GM19467 (cell line): ENCODE data around the gene UNC119B.
"Not testable (repeated sequence)": the region's sequence is repeated elsewhere in the genome, so short reads cannot be mapped to it uniquely, and the experiment has no call there.

Experiments
- ATAC-seq: cut with Tn5 transposase; IDR thresholded peaks from one replicate; pipeline ENCODE4 v1.9.1; 2021; ENCODE audit warnings: mild to moderate bottlenecking, moderate library complexity; ENCODE audit not compliant: unreplicated experiment

UNC119B gene

GRCh38 chr12:120710031-120710804, at the start of gene UNC119B:
UNC119B (plus strand) TSS chr12:120710458; CDS start chr12:120710475, 17 bp downstream.
- ATAC-seq = peak; percentile 64

GRCh38 chr12:120661432-120661831, 48.8 kb upstream of the UNC119B start:
- ATAC-seq = no peak

- ATAC-seq = peak; percentile 54
These were observed 47.4 kb upstream of the UNC119B start for GRCh38 chr12:120662879-120663278.

GRCh38 chr12:120663741-120664140, 46.5 kb upstream of the UNC119B start:
- no peak for ATAC-seq

GRCh38 chr12:120666571-120667390, 43.5 kb upstream of the UNC119B start:
- ATAC-seq = no peak

- ATAC-seq = no peak
These were observed 42.0 kb upstream of the UNC119B start for GRCh38 chr12:120668091-120668867.

- ATAC-seq = peak; percentile 35
These were observed 41.1 kb upstream of the UNC119B start for GRCh38 chr12:120668868-120669840.

GRCh38 chr12:120670237-120670636, 40.0 kb upstream of the UNC119B start:
- not testable (repeated sequence) for ATAC-seq

GRCh38 chr12:120670667-120671066, 39.6 kb upstream of the UNC119B start:
- ATAC-seq = no peak

- no peak for ATAC-seq
These were observed 36.1 kb upstream of the UNC119B start for GRCh38 chr12:120674097-120674636.

- ATAC-seq = peak; percentile 50
These were observed 32.3 kb upstream of the UNC119B start for GRCh38 chr12:120677765-120678473.

- no peak for ATAC-seq
These were observed 31.7 kb upstream of the UNC119B start for GRCh38 chr12:120678572-120678971.

- ATAC-seq = no peak
These were observed 30.0 kb upstream of the UNC119B start for GRCh38 chr12:120680165-120680738.

GRCh38 chr12:120684523-120684932, 25.7 kb upstream of the UNC119B start:
- no peak for ATAC-seq

- ATAC-seq = no peak
These were observed 24.7 kb upstream of the UNC119B start for GRCh38 chr12:120685522-120685921.

GRCh38 chr12:120686151-120686689, 24.0 kb upstream of the UNC119B start:
- ATAC-seq = peak; percentile 69

- peak; percentile 68 for ATAC-seq
These were observed 23.3 kb upstream of the UNC119B start, which contains the start of gene MLEC for GRCh38 chr12:120686690-120687577. MLEC (plus strand) TSS chr12:120687149; CDS start chr12:120687297, 148 bp downstream.
